GM12878 (cell line): ENCODE measurements around the gene COL27A1. TPM values are rescaled to one million over a fixed set of nuclear protein-coding genes. Genes with fewer than 3 reads are reported as not detected.

Source experiments
- ATAC-seq: fragments of 200-7000 bp; cut with Tn5 transposase; 3 replicates; pipeline ENCODE4 v1.9.1; 2020; ENCODE audit warnings: mild to moderate bottlenecking, moderate library complexity
- BruUV-seq: library from RNA; stranded (reverse); fragments of 400-500 nt; replicated peaks from 2 replicates; lab custom pipeline; 2021; lab: Mats Ljungman, UMichigan
- CTCF ChIA-PET: fragments of 300-600 bp; sonication (Branson Sonifier 250); formaldehyde crosslinking; extraction: SDS; loops from one replicate; lab custom pipeline; 2021; ENCODE audit warnings: inconsistent platforms; lab: Yijun Ruan, JAX
- POLR2A ChIA-PET: fragments of 350-600 bp; formaldehyde crosslinking; extraction: SDS; loops from one replicate; lab custom pipeline; 2021; ENCODE audit warnings: inconsistent platforms; lab: Charles Lee
- RAD21 ChIA-PET: fragments of 300-600 bp; sonication (Branson Sonifier 250); formaldehyde crosslinking; loops from one replicate; lab custom pipeline; 2023; ENCODE audit warnings: antibody characterized with exemption; ENCODE audit not compliant: unreplicated experiment; lab: Charles Lee
- SMC1A ChIA-PET: fragments of 300-600 bp; sonication (Branson Sonifier 250); formaldehyde crosslinking; loops from one replicate; lab custom pipeline; 2023; ENCODE audit not compliant: unreplicated experiment, uncharacterized antibody; lab: Charles Lee
- DNase-seq: peaks from one replicate; pipeline ENCODE4 v3.0.0-alpha.2; 2011; ENCODE audit warnings: low read depth, low spot score
- FAIRE-seq: peaks from 3 replicates; lab custom pipeline; 2011; peaks lifted over from hg19 to GRCh38; lab: Jason Lieb, UNC
- H2AFZ ChIP-seq: 2 replicates; pipeline ENCODE4 v1.6.0; 2011; ENCODE audit warnings: low read depth, low read length, control low read depth; ENCODE audit not compliant: control insufficient read depth
- H3K27ac ChIP-seq: 2 replicates; pipeline ENCODE4 v1.5.1; 2011; ENCODE audit warnings: control low read depth; ENCODE audit not compliant: control insufficient read depth, insufficient read depth
- H3K27me3 ChIP-seq, 2 experiments: replicated peaks in 1 of 2; 2 replicates each; pipeline versions ENCODE4 v1.6.0 to v1.6.1; 2011; ENCODE audit warnings: low read length in 1 of 2; ENCODE audit not compliant: control insufficient read depth in 2 of 2, insufficient read depth in 2 of 2
- H3K36me3 ChIP-seq, 2 experiments: 2 replicates each; pipeline ENCODE4 v1.5.1; 2011; ENCODE audit warnings: low read length in 1 of 2; ENCODE audit not compliant: control insufficient read depth in 2 of 2, insufficient read depth in 2 of 2
- H3K4me1 ChIP-seq: 2 replicates; pipeline ENCODE4 v1.6.1; 2011; ENCODE audit warnings: mild to moderate bottlenecking, low read length, moderate library complexity, mixed read lengths; ENCODE audit not compliant: control insufficient read depth, insufficient read depth
- H3K4me2 ChIP-seq: 2 replicates; pipeline ENCODE4 v1.6.0; 2011; ENCODE audit warnings: control low read depth; ENCODE audit not compliant: control insufficient read depth, insufficient read depth
- H3K4me3 ChIP-seq: fragments of 200-600 bp; sonication (generic); 2 replicates; pipeline ENCODE4 v1.5.1; 2016
- H3K79me2 ChIP-seq: 2 replicates; pipeline ENCODE4 v1.6.0; 2011; ENCODE audit warnings: low read length; ENCODE audit not compliant: control insufficient read depth, insufficient read depth
- H3K9ac ChIP-seq: 2 replicates; pipeline ENCODE4 v1.8.0; 2011; ENCODE audit warnings: low read length, control low read depth, mixed read lengths; ENCODE audit not compliant: control insufficient read depth, insufficient read depth
- H3K9me3 ChIP-seq: replicated peaks from 3 replicates; pipeline ENCODE4 v1.5.1; 2011; ENCODE audit warnings: mild to moderate bottlenecking, low read length; ENCODE audit not compliant: control insufficient read depth, insufficient read depth
- H4K20me1 ChIP-seq: 2 replicates; pipeline ENCODE4 v1.6.0; 2011; ENCODE audit not compliant: control insufficient read depth, insufficient read depth
- CEBPB ChIP-seq, 2 experiments: fragments of 150-350 bp in 1 of 2; IDR thresholded peaks; 2 replicates each; pipeline ENCODE4 v1.6.1; 2012 to 2014; ENCODE audit warnings: low read depth in 2 of 2, low read length in 2 of 2, borderline replicate concordance in 1 of 2, inconsistent platforms in 1 of 2
- CREB1 ChIP-seq: IDR thresholded peaks from 2 replicates; pipeline ENCODE4 v1.6.1; 2012; ENCODE audit warnings: low read depth, mild to moderate bottlenecking, inconsistent platforms
- NR2C1 ChIP-seq: fragments of 450-650 bp; IDR thresholded peaks from 2 replicates; pipeline ENCODE4 v1.6.1; 2017; ENCODE audit warnings: antibody characterized with exemption, mild to moderate bottlenecking, moderate library complexity
- NR2F1 ChIP-seq: fragments of 450-650 bp; conservative IDR thresholded peaks from 2 replicates; pipeline ENCODE4 v1.6.1; 2017; ENCODE audit warnings: mild to moderate bottlenecking
- SMC3 ChIP-seq: IDR thresholded peaks from 2 replicates; pipeline ENCODE4 v1.6.1; 2011; ENCODE audit warnings: low read length, improper control_type of control experiment, borderline replicate concordance
- YY1 ChIP-seq: IDR thresholded peaks from 2 replicates; pipeline ENCODE4 v1.6.1; 2011; ENCODE audit warnings: low read depth, mild to moderate bottlenecking, low read length
- ZNF274 ChIP-seq: IDR thresholded peaks from one replicate; pipeline ENCODE4 v1.8.0; 2011; ENCODE audit not compliant: insufficient read length, insufficient read depth
- WGBS: methylation state at CpG from one replicate; pipeline ENCODE4 v1.1.6; 2016; ENCODE audit warnings: low lambda C conversion rate; ENCODE audit not compliant: insufficient replicate concordance, insufficient coverage; ENCODE audit errors: missing lambda C conversion rate; 5-methylcytosine and 5-hydroxymethylcytosine counted together
- in situ Hi-C: fragments of 300-500 bp; cut with MboI; formaldehyde crosslinking; loops from 9 replicates; pipeline ENCODE4 v1.14.3; 2018; ENCODE audit warnings: mixed read lengths
- intact Hi-C: fragments of 100-400 bp; cut with micrococcal nuclease; formaldehyde crosslinking; loops from one replicate; pipeline ENCODE4 v1.14.2; 2022; ENCODE audit not compliant: unreplicated experiment
- polyA plus RNA-seq, 11 experiments: library from polyadenylated mRNA; depleted of rRNA in 4 of 11; unstranded in 6 of 11; stranded (reverse) in 5 of 11; fragments of >200 nt; fragmentation: Nextera tagmentation in 4 of 11; fragmentation: Illumina TruSeq in 1 of 11; extraction: Ambion mirVana in 4 of 11; extraction: Trizol in 1 of 11; gene quantifications; 1 replicate in 1 of 11; 2 replicates in 10 of 11; pipeline versions ENCODE4 v1.2.1 to v1.2.3, GENCODE V29; 2011 to 2016; ENCODE audit warnings: inconsistent platforms in 2 of 11, missing spikeins in 2 of 11, low read depth in 1 of 11
- total RNA-seq, 4 experiments: library from RNA; depleted of rRNA in 3 of 4; stranded (reverse); fragments of >200 nt in 3 of 4; fragmentation: Illumina TruSeq in 1 of 4; extraction: Trizol in 1 of 4; gene quantifications; 2 replicates each; pipeline versions ENCODE4 v1.2.1 to v1.2.3, GENCODE V29; 2013 to 2021
- TF ChIP-seq, protein P1 (sequence below): fragments of 450-650 bp; IDR thresholded peaks from 2 replicates; pipeline ENCODE4 v1.6.1; 2018; ENCODE audit warnings: mild to moderate bottlenecking, low read depth, moderate library complexity; ENCODE audit not compliant: partially characterized antibody
- TF ChIP-seq, protein P2 (sequence below): IDR thresholded peaks from 2 replicates; pipeline ENCODE4 v1.6.1; 2012; ENCODE audit warnings: low read depth, low read length, improper control_type of control experiment
- TF ChIP-seq, protein P3 (sequence below): IDR thresholded peaks from 2 replicates; pipeline ENCODE4 v1.6.1; 2011; ENCODE audit warnings: borderline replicate concordance, low read depth, mild to moderate bottlenecking, moderate library complexity, mixed read lengths, low read length; ENCODE audit not compliant: insufficient read depth; ENCODE audit errors: extremely low read length

COL27A1 gene
- total and polyA plus RNA-seq, 10 of the 15 experiments (the other 5 are each of a cell fraction or from before 2014, with no cell fraction given): 0.10 TPM; not detected in 9

DNA sequence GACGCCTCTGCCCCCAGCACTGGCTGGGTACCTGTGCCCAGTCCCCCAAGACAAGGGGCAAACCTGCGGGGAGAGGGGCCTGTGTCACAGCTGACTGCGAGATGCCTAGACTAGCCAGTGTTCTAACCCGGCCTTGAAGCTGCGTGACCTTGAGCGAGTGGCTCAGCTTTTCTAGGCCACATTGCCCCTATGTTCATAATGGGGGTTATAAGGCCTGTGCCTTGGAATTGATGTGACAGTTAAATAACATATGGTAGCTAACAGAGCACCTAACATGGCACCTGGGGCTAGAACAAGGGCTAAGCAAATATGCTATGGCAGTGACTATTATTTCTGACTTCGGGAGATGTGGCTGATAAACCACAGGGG is 22.8 kb upstream of the COL27A1 start:
- DNase-seq (no peak), FAIRE-seq (no peak), ATAC-seq (no peak)
- ChIA-PET RAD21 (no interaction called here), POLR2A (no interaction called here), SMC1A (no interaction called here), CTCF (no interaction called here)
- Histone ChIP-seq H2AFZ (no peak overlapping the region), H3K9me3 (no peaks in the 10 kb centered on the region), H3K36me3 (no peaks in the 10 kb centered on the region), H3K4me2 (no peak overlapping the region), H3K9ac (no peak overlapping the region), H3K27ac (no peak overlapping the region), H3K79me2 (no peaks in the 10 kb centered on the region), H4K20me1 (no peaks in the 10 kb centered on the region), H3K4me3 (no peak overlapping the region), H3K27me3 (peaks cover 0 to 2% of the 10 kb centered on the region in 2 experiments; a peak in 2 of 4 replicates), H3K4me1 (no peaks in the 10 kb centered on the region)
- intact Hi-C loops (no loop called here), in situ Hi-C loops (no loop called here)
- WGBS: 23% methylated on average over 7 of the region's 7 CpGs
- no TSS peak for BruUV-seq
- TF ChIP-seq CREB1 (no peak), CEBPB (IDR thresholded peaks at IDR 0.05; ENCODE audit: borderline replicate concordance in 1 of 2, low read depth in 2 of 2, low read length in 2 of 2) (no peak), SMC3 (no peak), ZNF274 (no peak), NR2C1 (no peak), YY1 (no peak), NR2F1 (no peak)
- TF ChIP-seq, protein P1, sequence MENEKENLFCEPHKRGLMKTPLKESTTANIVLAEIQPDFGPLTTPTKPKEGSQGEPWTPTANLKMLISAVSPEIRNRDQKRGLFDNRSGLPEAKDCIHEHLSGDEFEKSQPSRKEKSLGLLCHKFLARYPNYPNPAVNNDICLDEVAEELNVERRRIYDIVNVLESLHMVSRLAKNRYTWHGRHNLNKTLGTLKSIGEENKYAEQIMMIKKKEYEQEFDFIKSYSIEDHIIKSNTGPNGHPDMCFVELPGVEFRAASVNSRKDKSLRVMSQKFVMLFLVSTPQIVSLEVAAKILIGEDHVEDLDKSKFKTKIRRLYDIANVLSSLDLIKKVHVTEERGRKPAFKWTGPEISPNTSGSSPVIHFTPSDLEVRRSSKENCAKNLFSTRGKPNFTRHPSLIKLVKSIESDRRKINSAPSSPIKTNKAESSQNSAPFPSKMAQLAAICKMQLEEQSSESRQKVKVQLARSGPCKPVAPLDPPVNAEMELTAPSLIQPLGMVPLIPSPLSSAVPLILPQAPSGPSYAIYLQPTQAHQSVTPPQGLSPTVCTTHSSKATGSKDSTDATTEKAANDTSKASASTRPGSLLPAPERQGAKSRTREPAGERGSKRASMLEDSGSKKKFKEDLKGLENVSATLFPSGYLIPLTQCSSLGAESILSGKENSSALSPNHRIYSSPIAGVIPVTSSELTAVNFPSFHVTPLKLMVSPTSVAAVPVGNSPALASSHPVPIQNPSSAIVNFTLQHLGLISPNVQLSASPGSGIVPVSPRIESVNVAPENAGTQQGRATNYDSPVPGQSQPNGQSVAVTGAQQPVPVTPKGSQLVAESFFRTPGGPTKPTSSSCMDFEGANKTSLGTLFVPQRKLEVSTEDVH: no peak
- TF ChIP-seq, protein P2, sequence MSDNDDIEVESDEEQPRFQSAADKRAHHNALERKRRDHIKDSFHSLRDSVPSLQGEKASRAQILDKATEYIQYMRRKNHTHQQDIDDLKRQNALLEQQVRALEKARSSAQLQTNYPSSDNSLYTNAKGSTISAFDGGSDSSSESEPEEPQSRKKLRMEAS: no peak
- TF ChIP-seq, protein P3, sequence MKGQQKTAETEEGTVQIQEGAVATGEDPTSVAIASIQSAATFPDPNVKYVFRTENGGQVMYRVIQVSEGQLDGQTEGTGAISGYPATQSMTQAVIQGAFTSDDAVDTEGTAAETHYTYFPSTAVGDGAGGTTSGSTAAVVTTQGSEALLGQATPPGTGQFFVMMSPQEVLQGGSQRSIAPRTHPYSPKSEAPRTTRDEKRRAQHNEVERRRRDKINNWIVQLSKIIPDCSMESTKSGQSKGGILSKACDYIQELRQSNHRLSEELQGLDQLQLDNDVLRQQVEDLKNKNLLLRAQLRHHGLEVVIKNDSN: no peak
